HG02943 (cell line): Measurements from ENCODE around the gene OXGR1.

Source experiments
- ATAC-seq: cut with Tn5 transposase; IDR thresholded peaks from one replicate; pipeline ENCODE4 v1.9.1; 2021; ENCODE audit warnings: mild to moderate bottlenecking, low read depth, moderate library complexity; ENCODE audit not compliant: unreplicated experiment

OXGR1 gene

GRCh38 chr13:96966415-96967102, 27.7 kb downstream of the OXGR1 start:
- ATAC-seq: no peak

GRCh38 chr13:96963786-96964475, 30.3 kb downstream of the OXGR1 start:
- ATAC-seq: no peak

DNA sequence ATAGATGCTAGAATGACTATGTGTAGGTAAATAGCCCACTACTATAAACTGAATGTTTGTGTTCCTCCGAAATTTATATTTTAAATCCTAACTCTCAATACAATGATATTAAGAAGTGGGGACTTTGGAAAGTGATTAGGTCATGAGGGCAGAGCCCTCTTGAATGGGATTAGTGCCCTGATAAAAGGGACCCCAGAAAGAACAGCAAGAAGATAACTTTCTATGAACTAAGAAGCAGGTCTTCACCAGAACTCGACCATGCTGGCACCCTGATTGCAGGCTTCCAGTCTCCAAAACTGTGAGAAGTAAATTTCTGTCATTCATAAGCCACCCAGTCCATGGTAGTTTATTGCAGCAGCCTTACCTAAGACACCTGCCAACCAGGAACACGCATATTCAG, 33.9 kb downstream of the OXGR1 start:
- ATAC-seq: no peak

- ATAC-seq: peak; percentile 59
Observed at GRCh38 chr13:96958286-96958891, 35.9 kb downstream of the OXGR1 start.

DNA sequence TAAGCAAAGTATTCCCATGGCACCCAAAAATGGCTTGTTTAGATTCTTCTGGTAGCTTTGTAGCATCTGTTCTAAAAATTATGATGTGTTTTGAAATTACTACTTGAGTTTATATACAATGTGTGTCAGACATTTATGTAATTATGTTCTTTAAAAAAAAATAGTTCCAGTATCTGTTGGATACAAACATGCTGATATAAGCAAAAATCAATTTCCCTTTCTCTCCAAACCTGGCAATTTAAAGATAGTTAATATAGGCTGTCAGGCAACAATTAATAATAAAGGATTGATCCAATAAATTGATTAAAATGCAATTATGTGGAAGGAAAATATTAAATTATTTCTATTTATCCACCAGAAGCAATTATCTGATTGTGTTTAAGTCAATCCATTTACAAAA, 41.7 kb downstream of the OXGR1 start:
- ATAC-seq: no peak

DNA sequence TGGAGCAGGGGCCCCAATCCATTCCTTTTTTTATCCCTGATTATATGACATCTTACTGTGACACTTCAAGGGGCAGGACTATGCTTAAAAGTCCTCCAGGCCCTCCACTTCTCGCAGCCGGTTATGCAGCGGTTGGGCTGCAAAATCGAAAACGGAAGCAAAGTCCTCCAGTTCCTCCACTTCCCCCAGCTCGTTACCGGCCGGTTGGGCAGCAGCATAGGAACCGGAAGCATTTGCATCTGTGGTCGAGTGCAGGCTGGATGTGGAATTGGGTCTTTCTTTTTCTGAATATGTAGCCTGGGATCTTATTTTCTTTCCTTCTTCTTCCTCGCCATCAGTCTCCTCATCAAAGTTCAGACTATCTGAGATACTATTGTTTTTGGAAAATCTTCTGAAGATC, 46.1 kb downstream of the OXGR1 start:
- no peak for ATAC-seq

GRCh38 chr13:96947343-96947910, 46.8 kb downstream of the OXGR1 start:
- no peak for ATAC-seq

DNA sequence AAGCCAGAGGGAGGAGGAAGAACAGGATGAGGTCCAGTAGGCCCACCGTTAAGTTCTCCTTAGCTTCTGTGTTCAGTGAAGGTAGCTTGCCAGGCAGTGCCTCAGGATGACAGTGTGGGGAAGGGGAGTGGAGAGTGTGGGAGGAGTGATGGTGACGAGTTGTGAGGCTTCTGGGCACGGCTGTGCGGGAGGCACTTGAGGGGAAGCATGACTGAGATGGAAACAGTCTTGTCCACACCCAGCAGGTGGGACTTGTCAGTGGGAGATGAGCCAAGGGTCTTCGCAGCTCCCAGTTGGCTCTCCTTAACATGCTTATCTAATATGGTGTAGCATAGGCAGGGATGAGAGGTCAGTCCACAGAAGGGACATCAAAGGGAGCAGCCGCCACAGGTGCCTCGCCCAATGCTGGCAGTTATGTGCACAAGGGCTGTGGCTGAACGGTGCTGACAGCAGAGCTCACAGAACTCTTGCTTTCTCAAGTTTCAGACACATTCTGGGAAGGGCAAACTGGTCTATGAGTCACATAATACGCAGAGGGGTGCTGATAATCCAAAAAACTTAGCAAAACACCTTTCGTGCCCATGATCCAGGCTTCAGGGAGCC, 47.5 kb downstream of the OXGR1 start:
- no peak for ATAC-seq

DNA sequence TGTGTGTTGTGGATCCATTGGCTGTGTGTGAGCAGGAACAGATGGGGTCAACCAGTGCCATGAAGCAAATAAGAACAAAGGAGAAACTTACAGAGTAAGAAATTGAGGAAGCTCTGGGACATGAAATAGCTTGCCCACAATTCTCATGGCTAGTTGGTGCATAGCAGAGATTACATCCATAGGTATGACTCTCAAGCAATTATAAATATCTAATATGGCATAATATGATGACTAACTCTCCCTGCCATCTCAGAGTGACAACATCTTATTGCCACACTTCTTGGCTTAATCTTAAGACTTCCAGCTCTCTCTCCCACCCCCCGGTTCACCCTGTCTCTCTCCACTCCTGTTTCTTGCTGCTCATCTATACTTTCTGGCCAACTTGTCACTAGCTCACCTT, 53.3 kb downstream of the OXGR1 start:
- no peak for ATAC-seq

- no peak for ATAC-seq
Observed at GRCh38 chr13:96935901-96936300, 58.4 kb downstream of the OXGR1 start.
